Liver (tissue), 9 donors: ENCODE data around the gene EXOC4. TPM values are rescaled to one million over a fixed set of nuclear protein-coding genes. Genes with fewer than 3 reads are reported as not detected.

Experiments used
- DNase-seq: peaks from one replicate; pipeline ENCODE4 v3.0.0-alpha.2; 2017; ENCODE audit warnings: low spot score
- H3K27ac ChIP-seq, 2 donors: one replicate each; pipeline ENCODE4 v1.7.0; 2013; ENCODE audit warnings: inconsistent platforms in 2 of 2, low read length in 2 of 2, control low read depth in 1 of 2, low read depth in 1 of 2, mild to moderate bottlenecking in 1 of 2
- H3K27me3 ChIP-seq, 4 donors: one replicate each; pipeline versions ENCODE4 v1.6.1 to v1.7.0; 2013; ENCODE audit warnings: low read length in 3 of 4, inconsistent platforms in 1 of 4, mild to moderate bottlenecking in 1 of 4, moderate library complexity in 1 of 4; ENCODE audit not compliant: control insufficient read depth in 4 of 4, insufficient read depth in 4 of 4
- H3K36me3 ChIP-seq, 4 donors: one replicate each; pipeline versions ENCODE4 v1.6.1 to v1.7.0; 2013; ENCODE audit warnings: low read length in 3 of 4, mild to moderate bottlenecking in 3 of 4, low read depth in 1 of 4, moderate library complexity in 1 of 4; ENCODE audit not compliant: control insufficient read depth in 4 of 4, insufficient read depth in 3 of 4
- H3K4me1 ChIP-seq, 4 donors: one replicate each; pipeline versions ENCODE4 v1.6.1 to v1.7.0; 2013; ENCODE audit warnings: low read length in 3 of 4, mild to moderate bottlenecking in 3 of 4, moderate library complexity in 1 of 4; ENCODE audit not compliant: control insufficient read depth in 4 of 4, insufficient read depth in 4 of 4
- H3K4me3 ChIP-seq, 3 donors: one replicate each; pipeline versions ENCODE4 v1.6.1 to v1.7.0; 2013; ENCODE audit warnings: low read length in 3 of 3, control low read depth in 1 of 3, low read depth in 1 of 3, mild to moderate bottlenecking in 1 of 3
- H3K9ac ChIP-seq, 2 donors: one replicate each; pipeline ENCODE4 v1.7.0; 2013; ENCODE audit warnings: low read length in 2 of 2, mild to moderate bottlenecking in 2 of 2, moderate library complexity in 2 of 2, control low read depth in 1 of 2, low read depth in 1 of 2
- H3K9me3 ChIP-seq, 4 donors: one replicate each; pipeline versions ENCODE4 v1.6.1 to v1.7.0; 2013; ENCODE audit warnings: low read length in 3 of 4; ENCODE audit not compliant: control insufficient read depth in 4 of 4
- EGR1 ChIP-seq, 2 donors: IDR thresholded peaks; 2 replicates each; pipeline ENCODE4 v1.6.1; 2016 to 2018; ENCODE audit warnings: antibody characterized with exemption in 2 of 2, low read depth in 2 of 2
- FOXA1 ChIP-seq: IDR thresholded peaks from 2 replicates; pipeline ENCODE4 v1.6.1; 2016; ENCODE audit warnings: antibody characterized with exemption
- FOXA2 ChIP-seq: IDR thresholded peaks from 2 replicates; pipeline ENCODE4 v1.6.1; 2016; ENCODE audit warnings: antibody characterized with exemption
- GABPA ChIP-seq, 2 donors: IDR thresholded peaks in 1 of 2; conservative IDR thresholded peaks in 1 of 2; 2 replicates each; pipeline ENCODE4 v1.6.1; 2016; ENCODE audit warnings: antibody characterized with exemption in 2 of 2, mild to moderate bottlenecking in 1 of 2, moderate library complexity in 1 of 2
- HNF4A ChIP-seq, 2 donors: conservative IDR thresholded peaks; 2 replicates each; pipeline ENCODE4 v1.6.1; 2016; ENCODE audit warnings: antibody characterized with exemption in 2 of 2, mild to moderate bottlenecking in 2 of 2
- JUND ChIP-seq, 2 donors: IDR thresholded peaks; 2 replicates each; pipeline ENCODE4 v1.6.1; 2016; ENCODE audit warnings: antibody characterized with exemption in 2 of 2
- RAD21 ChIP-seq, 2 donors: IDR thresholded peaks; 2 replicates each; pipeline ENCODE4 v1.6.1; 2016; ENCODE audit warnings: antibody characterized with exemption in 2 of 2, mild to moderate bottlenecking in 2 of 2
- RXRA ChIP-seq, 2 donors: IDR thresholded peaks; 2 replicates each; pipeline ENCODE4 v1.6.1; 2017 to 2018; ENCODE audit warnings: antibody characterized with exemption in 2 of 2, mild to moderate bottlenecking in 1 of 2
- SP1 ChIP-seq: IDR thresholded peaks from 2 replicates; pipeline ENCODE4 v1.6.1; 2018; ENCODE audit warnings: antibody characterized with exemption, mild to moderate bottlenecking
- TAF1 ChIP-seq: conservative IDR thresholded peaks from 2 replicates; pipeline ENCODE4 v1.6.1; 2016; ENCODE audit warnings: antibody characterized with exemption, mild to moderate bottlenecking
- YY1 ChIP-seq: IDR thresholded peaks from 2 replicates; pipeline ENCODE4 v1.6.1; 2016; ENCODE audit warnings: antibody characterized with exemption, mild to moderate bottlenecking
- WGBS: extraction: QIAGEN DNeasy Blood & Tissue Kit; methylation state at CpG from one replicate; pipeline ENCODE4 v1.1.7; 2013; 5-methylcytosine and 5-hydroxymethylcytosine counted together
- polyA plus RNA-seq, 2 donors: library from polyadenylated mRNA; stranded (reverse) in 1 of 2; unstranded in 1 of 2; fragments of 200-250 nt in 1 of 2; fragments of >200 nt in 1 of 2; fragmentation: Nextera tagmentation in 1 of 2; extraction: Ambion mirVana in 1 of 2; gene quantifications; one replicate each; pipeline versions ENCODE4 v1.2.1 to v1.2.3, GENCODE V29; 2013 to 2015
- total RNA-seq, 2 donors: library from RNA; depleted of rRNA; stranded (reverse); fragments of >200 nt; gene quantifications; one replicate each; pipeline ENCODE4 v1.2.3, GENCODE V29; 2014
- TF ChIP-seq, protein P1 (sequence below): fragments of 150-350 bp; IDR thresholded peaks from 2 replicates; pipeline ENCODE4 v1.5.1; 2017; ENCODE audit warnings: improper control_type of control experiment, low read depth, low read length; ENCODE audit not compliant: missing input control
- TF ChIP-seq, protein P2 (sequence below): IDR thresholded peaks from 2 replicates; pipeline ENCODE4 v1.6.1; 2016; ENCODE audit warnings: antibody characterized with exemption
- TF ChIP-seq, protein P3 (sequence below): IDR thresholded peaks from 2 replicates; pipeline ENCODE4 v1.6.1; 2016; ENCODE audit warnings: antibody characterized with exemption
- donor health status: healthy.
- donor health status: healthy.
- donor health status: healthy.
- donor health status: healthy.
- donor health status: healthy.

The EXOC4 gene
- total and polyA plus RNA-seq, 4 donors: 9.5 to 55.9 (median 23.6) TPM

DNA sequence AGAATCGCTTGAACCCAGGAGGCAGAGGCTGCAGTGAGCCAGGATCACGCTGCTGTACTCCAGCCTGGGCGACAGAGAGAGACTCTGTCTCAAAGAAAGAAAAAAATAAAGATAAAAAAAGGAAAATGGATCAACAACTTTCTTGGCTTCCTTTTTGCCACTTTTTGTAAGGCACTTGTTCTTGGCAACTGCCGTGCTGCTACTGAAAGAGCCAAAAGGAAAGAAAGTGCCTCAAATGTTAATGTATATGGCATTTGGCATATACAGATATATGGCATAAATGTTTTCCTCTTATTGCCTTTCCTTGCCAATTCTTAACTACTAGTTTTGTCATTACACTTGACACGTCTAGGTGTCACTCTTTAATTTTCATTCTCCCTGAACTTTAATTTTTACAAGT lies 480.5 kb downstream of the EXOC4 start:
- H3K9ac ChIP-seq: no peak overlapping the region
- H3K4me3 ChIP-seq: no peak overlapping the region
- H3K4me1 ChIP-seq: no peaks in the 10 kb centered on the region
- no peaks in the 10 kb centered on the region for H3K9me3 ChIP-seq
- TF ChIP-seq RAD21 (IDR thresholded peaks at IDR 0.05) (no peak), SP1 (no peak), RXRA (IDR thresholded peaks at IDR 0.05) (no peak), TAF1 (no peak)
- TF ChIP-seq, protein P1, sequence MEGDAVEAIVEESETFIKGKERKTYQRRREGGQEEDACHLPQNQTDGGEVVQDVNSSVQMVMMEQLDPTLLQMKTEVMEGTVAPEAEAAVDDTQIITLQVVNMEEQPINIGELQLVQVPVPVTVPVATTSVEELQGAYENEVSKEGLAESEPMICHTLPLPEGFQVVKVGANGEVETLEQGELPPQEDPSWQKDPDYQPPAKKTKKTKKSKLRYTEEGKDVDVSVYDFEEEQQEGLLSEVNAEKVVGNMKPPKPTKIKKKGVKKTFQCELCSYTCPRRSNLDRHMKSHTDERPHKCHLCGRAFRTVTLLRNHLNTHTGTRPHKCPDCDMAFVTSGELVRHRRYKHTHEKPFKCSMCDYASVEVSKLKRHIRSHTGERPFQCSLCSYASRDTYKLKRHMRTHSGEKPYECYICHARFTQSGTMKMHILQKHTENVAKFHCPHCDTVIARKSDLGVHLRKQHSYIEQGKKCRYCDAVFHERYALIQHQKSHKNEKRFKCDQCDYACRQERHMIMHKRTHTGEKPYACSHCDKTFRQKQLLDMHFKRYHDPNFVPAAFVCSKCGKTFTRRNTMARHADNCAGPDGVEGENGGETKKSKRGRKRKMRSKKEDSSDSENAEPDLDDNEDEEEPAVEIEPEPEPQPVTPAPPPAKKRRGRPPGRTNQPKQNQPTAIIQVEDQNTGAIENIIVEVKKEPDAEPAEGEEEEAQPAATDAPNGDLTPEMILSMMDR: no peak
- H3K27ac ChIP-seq: no peak overlapping the region
- no peaks in the 10 kb centered on the region for H3K36me3 ChIP-seq
- no peak for DNase-seq
- WGBS: 95% methylated on average over 5 of the region's 5 CpGs
- H3K27me3 ChIP-seq: no peaks in the 10 kb centered on the region

DNA sequence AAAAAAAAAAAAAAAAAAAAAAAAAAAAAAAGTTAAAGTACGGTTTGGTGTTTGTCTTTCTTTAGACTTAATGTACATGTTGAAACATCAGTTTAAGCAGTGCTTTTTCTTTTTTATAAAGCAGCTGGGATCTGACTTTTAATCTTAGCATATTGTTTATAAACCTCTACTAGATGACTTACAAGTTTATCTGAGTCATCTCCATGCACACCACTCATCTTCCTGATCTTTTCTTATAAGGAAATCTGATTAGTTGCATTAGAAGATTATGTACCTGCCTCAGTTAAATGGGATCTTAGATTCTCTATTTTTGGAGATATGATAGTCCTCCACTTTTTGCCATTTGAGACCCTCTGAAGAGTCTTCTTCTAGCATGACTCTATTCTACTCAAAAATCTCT lies 482.3 kb downstream of the EXOC4 start:
- Histone ChIP-seq H3K27ac (no peak overlapping the region), H3K4me3 (no peak overlapping the region), H3K4me1 (no peaks in the 10 kb centered on the region), H3K9ac (no peak overlapping the region), H3K9me3 (no peaks in the 10 kb centered on the region), H3K36me3 (no peaks in the 10 kb centered on the region), H3K27me3 (no peaks in the 10 kb centered on the region)
- no peak for DNase-seq
- TF ChIP-seq FOXA2: no peak
- no peak for TF ChIP-seq HNF4A (conservative IDR thresholded peaks at IDR 0.05)
- TF ChIP-seq, protein P2, sequence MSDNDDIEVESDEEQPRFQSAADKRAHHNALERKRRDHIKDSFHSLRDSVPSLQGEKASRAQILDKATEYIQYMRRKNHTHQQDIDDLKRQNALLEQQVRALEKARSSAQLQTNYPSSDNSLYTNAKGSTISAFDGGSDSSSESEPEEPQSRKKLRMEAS: no peak
- TF ChIP-seq YY1: no peak
- TF ChIP-seq EGR1 (IDR thresholded peaks at IDR 0.05; ENCODE audit: low read depth in 2 of 2): no peak
- 100% methylated on average over 1 of the region's 1 CpG for WGBS

DNA sequence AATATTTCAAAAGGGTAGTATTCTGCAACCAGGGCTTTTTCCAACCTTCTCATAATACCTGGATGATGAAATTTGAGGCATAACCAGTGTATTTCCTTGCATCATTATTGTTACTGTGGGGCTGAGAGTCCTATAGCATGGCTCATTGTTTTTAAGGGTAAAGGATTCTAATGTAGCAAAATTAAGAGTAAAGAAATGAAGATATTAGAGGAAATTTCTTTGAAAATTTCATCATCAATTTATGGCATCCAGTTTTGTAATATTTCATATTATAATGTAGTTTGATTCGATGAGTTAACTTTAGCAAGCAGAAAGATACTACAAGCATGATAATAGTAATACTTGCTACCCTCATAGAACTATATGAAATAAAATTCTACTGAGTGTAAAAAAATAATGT lies 486.9 kb downstream of the EXOC4 start:
- H3K36me3 ChIP-seq: no peaks in the 10 kb centered on the region
- TF ChIP-seq RXRA (IDR thresholded peaks at IDR 0.05) (no peak), YY1 (no peak), HNF4A (conservative IDR thresholded peaks at IDR 0.05) (no peak), FOXA1 (no peak)
- TF ChIP-seq, protein P2: no peak
- H3K27ac ChIP-seq: no peak overlapping the region
- H3K4me1 ChIP-seq: no peaks in the 10 kb centered on the region
- no peak overlapping the region for H3K4me3 ChIP-seq
- H3K27me3 ChIP-seq: no peaks in the 10 kb centered on the region
- no peak overlapping the region for H3K9ac ChIP-seq
- no peak for DNase-seq
- no peaks in the 10 kb centered on the region for H3K9me3 ChIP-seq
- WGBS: 96% methylated on average over 1 of the region's 1 CpG

DNA sequence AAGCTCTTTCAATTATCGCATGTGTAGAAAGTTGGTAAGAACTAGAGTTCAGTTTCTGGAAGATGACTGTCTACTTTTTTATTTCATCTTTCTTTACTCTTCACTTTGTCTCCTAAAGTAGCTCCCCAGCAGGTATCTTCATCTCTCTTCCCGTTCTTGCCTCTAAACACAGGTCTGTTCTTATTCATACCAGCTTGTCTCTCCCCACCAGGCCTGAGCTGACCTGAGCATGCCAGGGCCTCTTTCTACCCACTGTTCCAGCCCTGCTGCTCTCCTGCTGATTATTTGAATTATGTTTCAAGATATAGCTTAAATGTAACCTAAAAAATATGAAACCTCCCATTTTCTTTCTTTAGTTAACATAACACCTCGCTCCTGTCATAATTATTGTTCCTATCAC lies 488.2 kb downstream of the EXOC4 start:
- no peak overlapping the region for H3K4me3 ChIP-seq
- no peaks in the 10 kb centered on the region for H3K27me3 ChIP-seq
- no peak overlapping the region for H3K9ac ChIP-seq
- no peaks in the 10 kb centered on the region for H3K9me3 ChIP-seq
- H3K4me1 ChIP-seq: no peaks in the 10 kb centered on the region
- TF ChIP-seq, protein P1: no peak
- TF ChIP-seq TAF1 (no peak), SP1 (no peak), FOXA2 (no peak), JUND (IDR thresholded peaks at IDR 0.05) (no peak), HNF4A (conservative IDR thresholded peaks at IDR 0.05) (no peak), GABPA (IDR thresholded peaks at IDR 0.05 in 1 of 2, conservative IDR thresholded peaks at IDR 0.05 in 1 of 2) (no peak), RXRA (IDR thresholded peaks at IDR 0.05) (no peak)
- TF ChIP-seq, protein P3, sequence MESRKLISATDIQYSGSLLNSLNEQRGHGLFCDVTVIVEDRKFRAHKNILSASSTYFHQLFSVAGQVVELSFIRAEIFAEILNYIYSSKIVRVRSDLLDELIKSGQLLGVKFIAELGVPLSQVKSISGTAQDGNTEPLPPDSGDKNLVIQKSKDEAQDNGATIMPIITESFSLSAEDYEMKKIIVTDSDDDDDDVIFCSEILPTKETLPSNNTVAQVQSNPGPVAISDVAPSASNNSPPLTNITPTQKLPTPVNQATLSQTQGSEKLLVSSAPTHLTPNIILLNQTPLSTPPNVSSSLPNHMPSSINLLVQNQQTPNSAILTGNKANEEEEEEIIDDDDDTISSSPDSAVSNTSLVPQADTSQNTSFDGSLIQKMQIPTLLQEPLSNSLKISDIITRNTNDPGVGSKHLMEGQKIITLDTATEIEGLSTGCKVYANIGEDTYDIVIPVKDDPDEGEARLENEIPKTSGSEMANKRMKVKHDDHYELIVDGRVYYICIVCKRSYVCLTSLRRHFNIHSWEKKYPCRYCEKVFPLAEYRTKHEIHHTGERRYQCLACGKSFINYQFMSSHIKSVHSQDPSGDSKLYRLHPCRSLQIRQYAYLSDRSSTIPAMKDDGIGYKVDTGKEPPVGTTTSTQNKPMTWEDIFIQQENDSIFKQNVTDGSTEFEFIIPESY: no peak
- WGBS: 97% methylated on average over 3 of the region's 3 CpGs
- no peak for DNase-seq
- H3K36me3 ChIP-seq: no peaks in the 10 kb centered on the region
- no peak overlapping the region for H3K27ac ChIP-seq
